MM.1S (cell line): ENCODE results near the gene PIKFYVE.

Source experiments
- EZH2 ChIP-seq: fragments of 300-600 bp; sonication (generic); optimal IDR thresholded peaks from 2 replicates; pipeline ENCODE3; 2017; ENCODE audit warnings: low read depth, mild to moderate bottlenecking, antibody characterized with exemption, low read length, mixed read lengths
- TF ChIP-seq, protein P1 (sequence below): fragments of 300-600 bp; sonication (generic); IDR thresholded peaks from 2 replicates; pipeline ENCODE4 v1.5.1; 2016; ENCODE audit warnings: antibody characterized with exemption, low read length, mixed read lengths

DNA sequence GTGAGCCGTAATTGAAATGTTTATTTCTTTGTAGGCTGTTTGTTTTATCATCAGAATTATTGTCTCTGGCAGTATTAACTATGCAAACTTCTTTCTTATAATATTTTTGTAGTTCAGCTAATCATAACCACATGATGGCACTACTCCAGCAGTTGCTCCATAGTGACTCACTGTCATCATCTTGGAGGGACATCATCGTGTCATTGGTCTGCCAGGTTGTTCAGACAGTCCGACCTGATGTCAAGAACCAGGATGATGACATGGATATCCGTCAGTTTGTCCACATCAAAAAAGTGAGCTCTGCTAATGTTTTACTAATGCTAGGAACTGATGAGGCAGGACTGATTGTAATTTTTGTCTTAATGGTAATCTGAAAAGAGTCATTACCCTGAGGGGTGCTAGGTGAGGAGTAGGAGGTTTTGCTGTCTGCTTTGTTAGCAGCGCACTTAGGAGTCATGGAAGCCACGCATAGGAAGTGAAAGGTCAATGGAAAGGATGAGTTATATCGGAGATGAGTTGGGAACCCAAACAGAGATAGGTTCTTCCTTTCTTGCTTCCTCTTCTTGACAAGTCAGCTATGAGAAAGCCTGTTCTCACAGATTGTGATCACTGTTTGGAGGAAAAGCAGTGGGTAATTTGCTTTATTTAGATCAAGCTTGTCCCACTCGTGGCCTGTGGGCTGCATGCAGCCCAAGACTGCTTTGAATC lies 49.2 kb downstream of the PIKFYVE start:
- TF ChIP-seq, protein P1, sequence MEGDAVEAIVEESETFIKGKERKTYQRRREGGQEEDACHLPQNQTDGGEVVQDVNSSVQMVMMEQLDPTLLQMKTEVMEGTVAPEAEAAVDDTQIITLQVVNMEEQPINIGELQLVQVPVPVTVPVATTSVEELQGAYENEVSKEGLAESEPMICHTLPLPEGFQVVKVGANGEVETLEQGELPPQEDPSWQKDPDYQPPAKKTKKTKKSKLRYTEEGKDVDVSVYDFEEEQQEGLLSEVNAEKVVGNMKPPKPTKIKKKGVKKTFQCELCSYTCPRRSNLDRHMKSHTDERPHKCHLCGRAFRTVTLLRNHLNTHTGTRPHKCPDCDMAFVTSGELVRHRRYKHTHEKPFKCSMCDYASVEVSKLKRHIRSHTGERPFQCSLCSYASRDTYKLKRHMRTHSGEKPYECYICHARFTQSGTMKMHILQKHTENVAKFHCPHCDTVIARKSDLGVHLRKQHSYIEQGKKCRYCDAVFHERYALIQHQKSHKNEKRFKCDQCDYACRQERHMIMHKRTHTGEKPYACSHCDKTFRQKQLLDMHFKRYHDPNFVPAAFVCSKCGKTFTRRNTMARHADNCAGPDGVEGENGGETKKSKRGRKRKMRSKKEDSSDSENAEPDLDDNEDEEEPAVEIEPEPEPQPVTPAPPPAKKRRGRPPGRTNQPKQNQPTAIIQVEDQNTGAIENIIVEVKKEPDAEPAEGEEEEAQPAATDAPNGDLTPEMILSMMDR, result no peak
- TF ChIP-seq EZH2, result no peak
